GM12891 (cell line): ENCODE results near the gene SPATS2.

Experiments
- DNase-seq: peaks from one replicate; pipeline ENCODE4 v3.0.0; 2011; ENCODE audit warnings: low spot score; ENCODE audit not compliant: insufficient read length
- FAIRE-seq: peaks from 2 replicates; lab custom pipeline; 2011; peaks lifted over from hg19 to GRCh38; lab: Jason Lieb, UNC
- PAX5 ChIP-seq: IDR thresholded peaks from 2 replicates; pipeline ENCODE4 v1.6.1; 2011; ENCODE audit warnings: low read length, moderate library complexity, mild to moderate bottlenecking; ENCODE audit not compliant: insufficient read depth, severe bottlenecking
- POLR2A ChIP-seq: IDR thresholded peaks from 2 replicates; pipeline ENCODE4 v1.6.1; 2011; ENCODE audit warnings: low read depth, low read length, control low read depth
- POLR2AphosphoS5 ChIP-seq: IDR thresholded peaks from 2 replicates; pipeline ENCODE4 v1.6.1; 2011; ENCODE audit warnings: low read depth, low read length, control low read depth
- POU2F2 ChIP-seq: IDR thresholded peaks from 2 replicates; pipeline ENCODE4 v1.6.1; 2011; ENCODE audit warnings: low read depth, mild to moderate bottlenecking, control low read depth, low read length, moderate library complexity
- SPI1 ChIP-seq: IDR thresholded peaks from 2 replicates; pipeline ENCODE4 v1.6.1; 2011; ENCODE audit warnings: low read depth, low read length, control low read depth
- TAF1 ChIP-seq: IDR thresholded peaks from 2 replicates; pipeline ENCODE4 v1.6.1; 2011; ENCODE audit warnings: low read depth, low read length, control low read depth

Gene SPATS2

GRCh38 chr12:49543221-49543913 lies 176.1 kb downstream of the SPATS2 start:
- TF ChIP-seq TAF1 (no peak), POU2F2 (no peak), POLR2AphosphoS5 (no peak), POLR2A (no peak)
- DNase-seq = no peak
- no peak for FAIRE-seq

GRCh38 chr12:49543914-49544815 lies 176.9 kb downstream of the SPATS2 start:
- no peak for FAIRE-seq

GRCh38 chr12:49545815-49546214 lies 178.6 kb downstream of the SPATS2 start:
- TF ChIP-seq TAF1 (no peak), POLR2A (no peak), POU2F2 (no peak), POLR2AphosphoS5 (no peak), PAX5 (no peak), SPI1 (no peak)
- no peak for DNase-seq
- FAIRE-seq = no peak

More at GRCh38 chr12:49543914-49544815, 176.9 kb downstream of the SPATS2 start:
- DNase-seq = no peak
- TF ChIP-seq POU2F2 (no peak), POLR2A (no peak), POLR2AphosphoS5 (no peak), PAX5 (no peak), SPI1 (no peak), TAF1 (no peak)

GRCh38 chr12:49546481-49546880 lies 179.2 kb downstream of the SPATS2 start:
- TF ChIP-seq PAX5 (no peak), POLR2AphosphoS5 (no peak), POU2F2 (no peak)
- no peak for FAIRE-seq
- DNase-seq = no peak

GRCh38 chr12:49547090-49547690 lies 179.9 kb downstream of the SPATS2 start:
- TF ChIP-seq SPI1 (no peak), POU2F2 (no peak), TAF1 (no peak), PAX5 (no peak), POLR2AphosphoS5 (no peak), POLR2A (no peak)
- FAIRE-seq (no peak), DNase-seq (no peak)

GRCh38 chr12:49548481-49548821 lies 181.2 kb downstream of the SPATS2 start:
- DNase-seq = no peak
- FAIRE-seq = no peak
- TF ChIP-seq SPI1 = no peak
- no peak for TF ChIP-seq TAF1

- DNase-seq (no peak), FAIRE-seq (peak; percentile 77)
- no peak for TF ChIP-seq SPI1
- TF ChIP-seq TAF1 = no peak
- no peak for TF ChIP-seq POU2F2
- TF ChIP-seq POLR2AphosphoS5 = no peak
- no peak for TF ChIP-seq POLR2A
- no peak for TF ChIP-seq PAX5
These were observed 181.8 kb downstream of the SPATS2 start for GRCh38 chr12:49548822-49549648.

GRCh38 chr12:49549735-49550692 lies 182.8 kb downstream of the SPATS2 start:
- no peak for FAIRE-seq
- TF ChIP-seq SPI1 (no peak), TAF1 (no peak), POLR2A (no peak), PAX5 (no peak), POLR2AphosphoS5 (no peak), POU2F2 (no peak)
- DNase-seq = no peak
